Fibroblast of lung (primary cell): ENCODE results near the gene OR52N5. TPM values are rescaled to one million over a fixed set of nuclear protein-coding genes. Genes with fewer than 3 reads are reported as not detected.
A peak's percentile ranks its signal among the peaks of the same experiment; 100 is the strongest.

Source experiments
- DNase-seq, 2 donors: peaks; one replicate each; pipeline versions ENCODE4 v3.0.0 to v3.0.0-alpha.2; 2010; ENCODE audit warnings: low read depth in 2 of 2
- H2AFZ ChIP-seq: 2 replicates; pipeline ENCODE4 v1.5.1; 2012; ENCODE audit warnings: low read length, control low read depth, inconsistent platforms
- H3K27ac ChIP-seq: 2 replicates; pipeline ENCODE4 v1.5.1; 2011; ENCODE audit warnings: low read length, control low read depth; ENCODE audit not compliant: insufficient read depth
- H3K27me3 ChIP-seq: 2 replicates; pipeline ENCODE4 v1.5.1; 2011; ENCODE audit warnings: mild to moderate bottlenecking, low read length; ENCODE audit not compliant: control insufficient read depth, insufficient read depth
- H3K36me3 ChIP-seq: 2 replicates; pipeline ENCODE4 v1.5.1; 2011; ENCODE audit warnings: low read length; ENCODE audit not compliant: control insufficient read depth, insufficient read depth
- H3K4me1 ChIP-seq: 2 replicates; pipeline ENCODE4 v1.5.1; 2011; ENCODE audit warnings: low read length; ENCODE audit not compliant: control insufficient read depth, insufficient read depth; ENCODE audit errors: extremely low read depth
- H3K4me2 ChIP-seq: 2 replicates; pipeline ENCODE4 v1.5.1; 2011; ENCODE audit warnings: low read length, control low read depth; ENCODE audit not compliant: insufficient read depth; ENCODE audit errors: extremely low read depth
- H3K4me3 ChIP-seq, 4 experiments: fragments of 200-600 bp in 1 of 4; sonication (generic) in 1 of 4; replicated peaks in 1 of 4; 2 replicates each; pipeline ENCODE4 v1.5.1; 2011 to 2016; ENCODE audit warnings: low read length in 4 of 4, low read depth in 3 of 4, mild to moderate bottlenecking in 3 of 4, control low read depth in 2 of 4, inconsistent platforms in 1 of 4, mixed read lengths in 1 of 4; ENCODE audit not compliant: insufficient read depth in 1 of 4; ENCODE audit errors: control extremely low read depth in 1 of 4
- H3K79me2 ChIP-seq: 2 replicates; pipeline ENCODE4 v1.5.1; 2012; ENCODE audit warnings: mild to moderate bottlenecking, low read length, inconsistent platforms; ENCODE audit not compliant: control insufficient read depth, insufficient read depth
- H3K9ac ChIP-seq: 2 replicates; pipeline ENCODE4 v1.5.1; 2011; ENCODE audit warnings: mild to moderate bottlenecking, low read length, control low read depth; ENCODE audit not compliant: insufficient read depth
- H3K9me3 ChIP-seq: 2 replicates; pipeline ENCODE4 v1.5.1; 2012; ENCODE audit warnings: low read depth, low read length; ENCODE audit not compliant: control insufficient read depth, insufficient read depth
- H4K20me1 ChIP-seq: 2 replicates; pipeline ENCODE4 v1.5.1; 2011; ENCODE audit warnings: low read length; ENCODE audit not compliant: control insufficient read depth, insufficient read depth; ENCODE audit errors: extremely low read depth
- CTCF ChIP-seq, 2 donors: IDR thresholded peaks in 1 of 2; conservative IDR thresholded peaks in 1 of 2; 1 replicate in 1 of 2; 2 replicates in 1 of 2; pipeline ENCODE4 v1.5.1; 2011 to 2012; ENCODE audit warnings: low read length in 2 of 2, control low read depth in 1 of 2, inconsistent platforms in 1 of 2, low read depth in 1 of 2, mild to moderate bottlenecking in 1 of 2
- EZH2 ChIP-seq: IDR thresholded peaks from 2 replicates; pipeline ENCODE4 v1.5.1; 2012; ENCODE audit warnings: low read length, control low read depth, mild to moderate bottlenecking; ENCODE audit errors: missing control alignments
- polyA plus RNA-seq, 2 donors: library from polyadenylated mRNA; depleted of rRNA in 1 of 2; stranded (reverse) in 1 of 2; unstranded in 1 of 2; fragments of >200 nt; gene quantifications; 2 replicates each; pipeline ENCODE4 v1.2.1, GENCODE V29; 2011 to 2012; ENCODE audit warnings: missing spikeins in 1 of 2
- total RNA-seq: library from RNA; depleted of rRNA; stranded (reverse); fragments of >200 nt; gene quantifications from 2 replicates; pipeline ENCODE4 v1.2.1, GENCODE V29; 2014

Gene OR52N5
- total and polyA plus RNA-seq, 2 donors (not counting 1 experiment from before 2014, with no cell fraction given), result not detected

- TF ChIP-seq CTCF (conservative IDR thresholded peaks at IDR 0.05 in 1 of 2, IDR thresholded peaks at IDR 0.05 in 1 of 2; ENCODE audit: low read depth in 1 of 2, low read length in 2 of 2) (no peak), EZH2 (no peak)
- Histone ChIP-seq H3K36me3 (no peaks in the 10 kb centered on the region), H4K20me1 (no peaks in the 10 kb centered on the region), H3K27me3 (no peaks in the 10 kb centered on the region), H3K9ac (no peak within 1 kb of the TSS), H3K27ac (no peak within 1 kb of the TSS), H3K9me3 (no peaks in the 10 kb centered on the region), H3K4me1 (no peaks in the 10 kb centered on the region), H2AFZ (no peak within 1 kb of the TSS), H3K4me3 (no peak within 1 kb of the TSS), H3K4me2 (no peak within 1 kb of the TSS), H3K79me2 (no peaks in the 10 kb centered on the region)
- DNase-seq, result peak in 1 of 2 donors; percentile 9
Observed at GRCh38 chr11:5736396-5736795, 46.8 kb downstream of the OR52N5 start, which contains the start of gene OR56B1. Gene OR56B1, plus strand, starts transcription at chr11:5736448. Its CDS starts 69 bp downstream, at chr11:5736517.

GRCh38 chr11:5727691-5728090 is 55.5 kb downstream of the OR52N5 start:
- TF ChIP-seq EZH2, result no peak
- TF ChIP-seq CTCF (conservative IDR thresholded peaks at IDR 0.05 in 1 of 2, IDR thresholded peaks at IDR 0.05 in 1 of 2; ENCODE audit: low read depth in 1 of 2, low read length in 2 of 2), result no peak
- H3K4me2 ChIP-seq, result no peak overlapping the region
- H3K27ac ChIP-seq, result no peak overlapping the region
- H3K36me3 ChIP-seq, result no peaks in the 10 kb centered on the region
- H3K4me3 ChIP-seq, result no peak overlapping the region
- no peak overlapping the region for H2AFZ ChIP-seq
- H3K4me1 ChIP-seq, result no peaks in the 10 kb centered on the region
- no peaks in the 10 kb centered on the region for H4K20me1 ChIP-seq
- no peaks in the 10 kb centered on the region for H3K9me3 ChIP-seq
- no peaks in the 10 kb centered on the region for H3K79me2 ChIP-seq
- H3K27me3 ChIP-seq, result no peaks in the 10 kb centered on the region
- H3K9ac ChIP-seq, result no peak overlapping the region
- DNase-seq, result no peak

GRCh38 chr11:5726351-5726750 is 56.8 kb downstream of the OR52N5 start:
- Histone ChIP-seq H3K9me3 (no peaks in the 10 kb centered on the region), H3K4me3 (no peak overlapping the region), H2AFZ (no peak overlapping the region), H3K4me2 (no peak overlapping the region), H3K9ac (no peak overlapping the region), H3K4me1 (no peaks in the 10 kb centered on the region), H4K20me1 (no peaks in the 10 kb centered on the region), H3K79me2 (no peaks in the 10 kb centered on the region), H3K27ac (no peak overlapping the region), H3K36me3 (no peaks in the 10 kb centered on the region), H3K27me3 (no peaks in the 10 kb centered on the region)
- no peak for TF ChIP-seq EZH2
- no peak for TF ChIP-seq CTCF (conservative IDR thresholded peaks at IDR 0.05 in 1 of 2, IDR thresholded peaks at IDR 0.05 in 1 of 2; ENCODE audit: low read depth in 1 of 2, low read length in 2 of 2)
- no peak for DNase-seq

Other genes starting within 250 kb of the OR52N5 start
- gene OR52H1, start 234.8 kb downstream of the OR52N5 start, total RNA-seq, result 0.50 and 0.51 TPM in 2 replicates
- gene OR52H1, start 234.8 kb downstream of the OR52N5 start, polyA plus RNA-seq, result not detected in 2 replicates
- gene OR52B6, start 202.5 kb downstream of the OR52N5 start, total RNA-seq, result not detected in 2 replicates
- gene OR52B6, start 202.5 kb downstream of the OR52N5 start, polyA plus RNA-seq, result not detected in 2 replicates
- 4.9 and 8.6 TPM in 2 replicates for gene TRIM6, start 186.7 kb downstream of the OR52N5 start, total RNA-seq
- gene TRIM6, start 186.7 kb downstream of the OR52N5 start, polyA plus RNA-seq, result 8.2 and 13.8 TPM in 2 replicates
- 11.3 and 17.8 TPM in 2 replicates for gene TRIM34, start 158.4 kb downstream of the OR52N5 start, total RNA-seq
- 13.6 and 18.5 TPM in 2 replicates for gene TRIM34, start 158.4 kb downstream of the OR52N5 start, polyA plus RNA-seq
- gene TRIM5, start 98.3 kb downstream of the OR52N5 start, total RNA-seq, result 43.4 and 47.9 TPM in 2 replicates
- gene TRIM5, start 98.3 kb downstream of the OR52N5 start, polyA plus RNA-seq, result 26.8 and 32.4 TPM in 2 replicates
- 94.8 and 112 TPM in 2 replicates for gene TRIM22, start 93.6 kb downstream of the OR52N5 start, total RNA-seq
- gene TRIM22, start 93.6 kb downstream of the OR52N5 start, polyA plus RNA-seq, result 74.3 and 108 TPM in 2 replicates
- gene OR56B1, start 46.9 kb downstream of the OR52N5 start, total RNA-seq, result not detected in 2 replicates
- gene OR56B1, start 46.9 kb downstream of the OR52N5 start, polyA plus RNA-seq, result not detected in 2 replicates
- gene OR52N4, start 29.1 kb downstream of the OR52N5 start, total RNA-seq, result 0.33 TPM in 1 of 2 replicates, not detected in the other
- 0.08 TPM in 1 of 2 replicates, not detected in the other for gene OR52N4, start 29.1 kb downstream of the OR52N5 start, polyA plus RNA-seq
- gene OR52N1, start 7.9 kb upstream of the OR52N5 start, total RNA-seq, result not detected in 2 replicates
- not detected in 2 replicates for gene OR52N1, start 7.9 kb upstream of the OR52N5 start, polyA plus RNA-seq
- not detected in 2 replicates for gene OR52N2, start 25.6 kb upstream of the OR52N5 start, total RNA-seq
- not detected in 2 replicates for gene OR52N2, start 25.6 kb upstream of the OR52N5 start, polyA plus RNA-seq
- gene OR52E6, start 58.5 kb upstream of the OR52N5 start, total RNA-seq, result under 0.01 TPM in 1 of 2 replicates, not detected in the other
- gene OR52E6, start 58.5 kb upstream of the OR52N5 start, polyA plus RNA-seq, result not detected in 2 replicates
- gene OR52E8, start 74.3 kb upstream of the OR52N5 start, total RNA-seq, result not detected in 2 replicates
- gene OR52E8, start 74.3 kb upstream of the OR52N5 start, polyA plus RNA-seq, result not detected in 2 replicates
- gene OR52E4, start 97.3 kb upstream of the OR52N5 start, total RNA-seq, result not detected in 2 replicates
- not detected in 2 replicates for gene OR52E4, start 97.3 kb upstream of the OR52N5 start, polyA plus RNA-seq
- gene OR52E5, start 109.9 kb upstream of the OR52N5 start, total RNA-seq, result not detected in 2 replicates
- gene OR52E5, start 109.9 kb upstream of the OR52N5 start, polyA plus RNA-seq, result not detected in 2 replicates
- not detected in 2 replicates for gene OR56A3, start 158.9 kb upstream of the OR52N5 start, total RNA-seq
- not detected in 2 replicates for gene OR56A3, start 158.9 kb upstream of the OR52N5 start, polyA plus RNA-seq
- gene OR56A5, start 185.1 kb upstream of the OR52N5 start, total RNA-seq, result not detected in 2 replicates
- gene OR56A5, start 185.1 kb upstream of the OR52N5 start, polyA plus RNA-seq, result not detected in 2 replicates
- gene OR52L1, start 203.6 kb upstream of the OR52N5 start, total RNA-seq, result not detected in 2 replicates
- not detected in 2 replicates for gene OR52L1, start 203.6 kb upstream of the OR52N5 start, polyA plus RNA-seq
- not detected in 2 replicates for gene OR56A4, start 223.6 kb upstream of the OR52N5 start, total RNA-seq
- not detected in 2 replicates for gene OR56A4, start 223.6 kb upstream of the OR52N5 start, polyA plus RNA-seq
- gene OR56A1, start 247.4 kb upstream of the OR52N5 start, total RNA-seq, result not detected in 2 replicates
- gene OR56A1, start 247.4 kb upstream of the OR52N5 start, polyA plus RNA-seq, result not detected in 2 replicates